Endothelial cell of umbilical vein (primary cell): Measurements from ENCODE around the gene SH3BP4. TPM values are rescaled to one million over a fixed set of nuclear protein-coding genes. Genes with fewer than 3 reads are reported as not detected.

Source experiments
- BruUV-seq: library from RNA; stranded (reverse); fragments of 400-500 nt; replicated peaks from 2 replicates; lab custom pipeline; 2021; lab: Mats Ljungman, UMichigan
- CTCF ChIA-PET: fragments of 300-600, 350-600 bp; sonication (Branson Sonifier 250); formaldehyde crosslinking; loops from one replicate; lab custom pipeline; 2021; ENCODE audit warnings: antibody characterized with exemption, inconsistent platforms; lab: Charles Lee
- POLR2A ChIA-PET: fragments of 300-600, 350-600 bp; sonication (Branson Sonifier 250); formaldehyde crosslinking; loops from one replicate; lab custom pipeline; 2021; ENCODE audit warnings: antibody characterized with exemption, inconsistent platforms; lab: Charles Lee
- DNase-seq: peaks from one replicate; pipeline ENCODE4 v3.0.0-alpha.2; 2011; ENCODE audit warnings: low read depth, low spot score
- FAIRE-seq: peaks from 2 replicates; lab custom pipeline; 2011; peaks lifted over from hg19 to GRCh38; lab: Jason Lieb, UNC
- H2AFZ ChIP-seq: 2 replicates; pipeline ENCODE4 v1.6.0; 2012; ENCODE audit warnings: low read depth, low read length, control low read depth, inconsistent platforms
- H3K27ac ChIP-seq: 2 replicates; pipeline ENCODE4 v1.5.1; 2011; ENCODE audit warnings: low read depth, mild to moderate bottlenecking, control low read depth, low read length, moderate library complexity; ENCODE audit not compliant: insufficient read depth
- H3K27me3 ChIP-seq, 2 experiments: 2 replicates each; pipeline versions ENCODE4 v1.6.0 to v1.6.1; 2011; ENCODE audit warnings: low read length in 2 of 2, mixed read lengths in 1 of 2; ENCODE audit not compliant: control insufficient read depth in 2 of 2, insufficient read depth in 2 of 2
- H3K36me3 ChIP-seq, 2 experiments: 2 replicates in 1 of 2; 3 replicates in 1 of 2; pipeline ENCODE4 v1.5.1; 2011; ENCODE audit warnings: low read length in 2 of 2, mild to moderate bottlenecking in 1 of 2, moderate library complexity in 1 of 2; ENCODE audit not compliant: control insufficient read depth in 2 of 2, insufficient read depth in 2 of 2; ENCODE audit errors: extremely low read depth in 1 of 2
- H3K4me1 ChIP-seq: 3 replicates; pipeline ENCODE4 v1.5.1; 2011; ENCODE audit warnings: mild to moderate bottlenecking, low read length; ENCODE audit not compliant: control insufficient read depth, insufficient read depth; ENCODE audit errors: extremely low read depth
- H3K4me2 ChIP-seq: 2 replicates; pipeline ENCODE4 v1.6.1; 2011; ENCODE audit warnings: low read length, control low read depth, mixed read lengths; ENCODE audit not compliant: insufficient read depth
- H3K4me3 ChIP-seq, 3 experiments: fragments of 200-600 bp in 1 of 3; sonication (generic), shearing (Covaris generic) in 1 of 3; replicated peaks in 1 of 3; 2 replicates each; pipeline ENCODE4 v1.5.1; 2011 to 2016; ENCODE audit warnings: control low read depth in 3 of 3, low read length in 3 of 3, mild to moderate bottlenecking in 2 of 3, inconsistent platforms in 1 of 3, low read depth in 1 of 3, moderate library complexity in 1 of 3; ENCODE audit not compliant: insufficient read depth in 1 of 3
- H3K79me2 ChIP-seq: 2 replicates; pipeline ENCODE4 v1.6.0; 2012; ENCODE audit warnings: low read length, inconsistent platforms; ENCODE audit not compliant: control insufficient read depth, insufficient read depth
- H3K9ac ChIP-seq: replicated peaks from 2 replicates; pipeline ENCODE3; 2011; ENCODE audit warnings: low read length, control low read depth; ENCODE audit not compliant: insufficient read depth; ENCODE audit errors: extremely low read depth
- H3K9me1 ChIP-seq: replicated peaks from 3 replicates; pipeline ENCODE4 v1.6.0; 2011; ENCODE audit warnings: mild to moderate bottlenecking, low read length; ENCODE audit not compliant: control insufficient read depth, insufficient read depth; ENCODE audit errors: extremely low read depth
- H3K9me3 ChIP-seq: replicated peaks from 2 replicates; pipeline ENCODE4 v1.5.1; 2012; ENCODE audit warnings: low read length, inconsistent platforms; ENCODE audit not compliant: control insufficient read depth, insufficient read depth
- H4K20me1 ChIP-seq: replicated peaks from 2 replicates; pipeline ENCODE3; 2011; ENCODE audit warnings: mild to moderate bottlenecking, low read length; ENCODE audit not compliant: control insufficient read depth, insufficient read depth; ENCODE audit errors: extremely low read depth
- CTCF ChIP-seq, 2 donors: IDR thresholded peaks; 1 replicate in 1 of 2; 2 replicates in 1 of 2; pipeline ENCODE4 v1.5.1; 2011; ENCODE audit warnings: low read length in 2 of 2, mild to moderate bottlenecking in 2 of 2, moderate library complexity in 2 of 2, control low read depth in 1 of 2, inconsistent platforms in 1 of 2, low read depth in 1 of 2; ENCODE audit not compliant: insufficient read depth in 1 of 2; ENCODE audit errors: extremely low read depth in 1 of 2
- EZH2 ChIP-seq: IDR thresholded peaks from 2 replicates; pipeline ENCODE4 v1.6.1; 2012; ENCODE audit warnings: borderline replicate concordance, low read depth, mild to moderate bottlenecking, moderate library complexity, low read length, inconsistent platforms; ENCODE audit not compliant: severe bottlenecking
- FOS ChIP-seq: IDR thresholded peaks from 2 replicates; pipeline ENCODE4 v1.6.1; 2011; ENCODE audit warnings: mild to moderate bottlenecking, low read length, moderate library complexity, borderline replicate concordance; ENCODE audit not compliant: insufficient read depth
- GATA2 ChIP-seq: IDR thresholded peaks from 2 replicates; pipeline ENCODE4 v1.7.0; 2011; ENCODE audit warnings: low read depth, mild to moderate bottlenecking, moderate library complexity, mixed read lengths, low read length; ENCODE audit not compliant: insufficient read length, insufficient read depth
- JUN ChIP-seq: IDR thresholded peaks from 2 replicates; pipeline ENCODE4 v1.6.1; 2011; ENCODE audit warnings: borderline replicate concordance, low read depth; ENCODE audit not compliant: insufficient read length, insufficient read depth
- MAX ChIP-seq: IDR thresholded peaks from 2 replicates; pipeline ENCODE4 v1.6.1; 2011; ENCODE audit not compliant: insufficient read depth, insufficient read length
- MYC ChIP-seq: IDR thresholded peaks from one replicate; pipeline ENCODE4 v1.6.1; 2011; ENCODE audit warnings: mild to moderate bottlenecking, low read depth, low read length
- POLR2A ChIP-seq: IDR thresholded peaks from 2 replicates; pipeline ENCODE4 v1.6.1; 2012; ENCODE audit warnings: low read depth, mild to moderate bottlenecking, control low read depth, low read length
- POLR2AphosphoS5 ChIP-seq: IDR thresholded peaks from 2 replicates; pipeline ENCODE4 v1.6.1; 2012; ENCODE audit warnings: low read depth, mild to moderate bottlenecking, control low read depth, low read length, moderate library complexity; ENCODE audit not compliant: insufficient read depth
- dilution Hi-C: fragments of 300-500 bp; cut with MboI; formaldehyde crosslinking; loops from one replicate; pipeline ENCODE4 v1.15.0; 2019; ENCODE audit warnings: low sequenced_read_pairs; ENCODE audit not compliant: extremely low pct_ligation_motif_present
- intact Hi-C: fragments of 100-400 bp; cut with micrococcal nuclease; formaldehyde crosslinking; loops from one replicate; pipeline ENCODE4 v1.10.0; 2022
- polyA plus RNA-seq, 4 experiments: library from polyadenylated mRNA; depleted of rRNA in 3 of 4; stranded (reverse) in 3 of 4; unstranded in 1 of 4; fragments of >200 nt; gene quantifications; 2 replicates each; pipeline versions ENCODE4 v1.2.1 to v1.2.3, GENCODE V29; 2011 to 2012; ENCODE audit warnings: missing spikeins in 1 of 4
- total RNA-seq: library from RNA; stranded (reverse); gene quantifications from 2 replicates; pipeline ENCODE4 v1.2.3, GENCODE V29; 2021

The SH3BP4 gene
- total and polyA plus RNA-seq, 2 donors (not counting 3 experiments of a cell fraction or from before 2014, with no cell fraction given), result 85.2 to 100.0 TPM

- ChIA-PET POLR2A (no interaction called here), CTCF (interaction anchor here (0.8 to 1.8 kb wide), 3 partner anchors 10 to 59 kb away, joined by 3 to 6 read pairs (median 6); no protein-coding TSS in a partner anchor)
- no peak for TF ChIP-seq GATA2
- no peak for TF ChIP-seq JUN
- no peak for TF ChIP-seq POLR2AphosphoS5
- TF ChIP-seq EZH2, result no peak
- no peak for TF ChIP-seq FOS
- no peaks in the 10 kb centered on the region for H3K9me3 ChIP-seq
- intact Hi-C loops (no loop called here), dilution Hi-C loops (no loop called here)
- no peak overlapping the region for H2AFZ ChIP-seq
- peaks cover 19 to 39% of the 10 kb centered on the region in 2 experiments for H3K36me3 ChIP-seq
- H3K4me2 ChIP-seq, result no peak overlapping the region
- peaks cover 13% of the 10 kb centered on the region for H3K4me1 ChIP-seq
- H4K20me1 ChIP-seq, result no peaks in the 10 kb centered on the region
- no peak overlapping the region for H3K27ac ChIP-seq
- FAIRE-seq, result no peak
- no peak overlapping the region for H3K9ac ChIP-seq
- no peaks in the 10 kb centered on the region for H3K27me3 ChIP-seq
- no peak overlapping the region for H3K4me3 ChIP-seq
- peaks cover 75% of the 10 kb centered on the region for H3K79me2 ChIP-seq
- BruUV-seq, result no TSS peak
- no peak for DNase-seq
- no peaks in the 10 kb centered on the region for H3K9me1 ChIP-seq
Measured at GRCh38 chr2:235048549-235048948, 96.7 kb downstream of the SH3BP4 start.

GRCh38 chr2:235049069-235049468 is 97.3 kb downstream of the SH3BP4 start:
- H3K27ac ChIP-seq, result no peak overlapping the region
- no peak for TF ChIP-seq CTCF (IDR thresholded peaks at IDR 0.05; ENCODE audit: extremely low read depth in 1 of 2, insufficient read depth in 1 of 2, low read depth in 1 of 2, low read length in 2 of 2)
- TF ChIP-seq POLR2A, result no peak
- TF ChIP-seq MAX, result no peak
- TF ChIP-seq MYC, result no peak
- no peak for TF ChIP-seq JUN
- TF ChIP-seq FOS, result no peak
- TF ChIP-seq POLR2AphosphoS5, result no peak
- H3K36me3 ChIP-seq, result peaks cover 19 to 37% of the 10 kb centered on the region in 2 experiments
- CTCF ChIA-PET, result interaction anchor here (1.7 to 1.8 kb wide), 2 partner anchors 18 to 58 kb away, joined by 6 read pairs; no protein-coding TSS in a partner anchor
- no peaks in the 10 kb centered on the region for H4K20me1 ChIP-seq
- BruUV-seq, result no TSS peak
- no peak overlapping the region for H3K9ac ChIP-seq
- no peaks in the 10 kb centered on the region for H3K27me3 ChIP-seq
- dilution Hi-C loops, result no loop called here
- H3K4me3 ChIP-seq, result no peak overlapping the region
- no peaks in the 10 kb centered on the region for H3K9me1 ChIP-seq
- no peaks in the 10 kb centered on the region for H3K9me3 ChIP-seq
- H3K79me2 ChIP-seq, result peaks cover 70% of the 10 kb centered on the region
- no peak for DNase-seq
- peaks cover 15% of the 10 kb centered on the region for H3K4me1 ChIP-seq
- no peak overlapping the region for H3K4me2 ChIP-seq
- no peak for FAIRE-seq
- POLR2A ChIA-PET, result no interaction called here
- no peak overlapping the region for H2AFZ ChIP-seq
- intact Hi-C loops, result no loop called here
